ENCODE results near the gene COBLL1.

COBLL1 gene

GRCh38 chr2:164705412-164706167 is 136.0 kb downstream of the COBLL1 start:
- no peak for FAIRE-seq

- FAIRE-seq = no peak
Observed at GRCh38 chr2:164703915-164704706, 137.5 kb downstream of the COBLL1 start.

GRCh38 chr2:164701565-164701964 is 140.1 kb downstream of the COBLL1 start:
- no peak for FAIRE-seq

- peak; percentile 91 for FAIRE-seq
Observed at GRCh38 chr2:164700390-164700789, 141.2 kb downstream of the COBLL1 start.

- peak; percentile 97 for FAIRE-seq
Observed at GRCh38 chr2:164697688-164698461, 143.7 kb downstream of the COBLL1 start.

- FAIRE-seq = no peak
Observed at GRCh38 chr2:164696634-164697033, 145.0 kb downstream of the COBLL1 start.

- no peak for FAIRE-seq
Observed at GRCh38 chr2:164694275-164694695, 147.3 kb downstream of the COBLL1 start.

- FAIRE-seq = peak; percentile 73
Observed at GRCh38 chr2:164693834-164694233, 147.8 kb downstream of the COBLL1 start.

- peak; percentile 64 for FAIRE-seq
Observed at GRCh38 chr2:164693390-164693789, 148.2 kb downstream of the COBLL1 start.

GRCh38 chr2:164692958-164693357 is 148.7 kb downstream of the COBLL1 start:
- peak; percentile 5 for FAIRE-seq

- FAIRE-seq = no peak
Observed at GRCh38 chr2:164692114-164692513, 149.5 kb downstream of the COBLL1 start.

- no peak for FAIRE-seq
Observed at GRCh38 chr2:164691346-164691887, 150.2 kb downstream of the COBLL1 start.

GRCh38 chr2:164690361-164690760 is 151.3 kb downstream of the COBLL1 start:
- no peak for FAIRE-seq

GRCh38 chr2:164688896-164689419 is 152.7 kb downstream of the COBLL1 start:
- peak; percentile 81 for FAIRE-seq

GRCh38 chr2:164681009-164681408 is 160.6 kb downstream of the COBLL1 start:
- no peak for FAIRE-seq

GRCh38 chr2:164678631-164679149 is 162.9 kb downstream of the COBLL1 start:
- FAIRE-seq = no peak

- no peak for FAIRE-seq
Observed at GRCh38 chr2:164677733-164678132, 163.9 kb downstream of the COBLL1 start.

- no peak for FAIRE-seq
Observed at GRCh38 chr2:164677271-164677670, 164.4 kb downstream of the COBLL1 start.

- no peak for FAIRE-seq
Observed at GRCh38 chr2:164675687-164676086, 165.9 kb downstream of the COBLL1 start.

- no peak for FAIRE-seq
Observed at GRCh38 chr2:164675027-164675426, 166.6 kb downstream of the COBLL1 start.

GRCh38 chr2:164671664-164672396 is 169.8 kb downstream of the COBLL1 start:
- no peak for FAIRE-seq

GRCh38 chr2:164669291-164669690 is 172.3 kb downstream of the COBLL1 start:
- no peak for FAIRE-seq

Data from islet of Langerhans (tissue), 1 donor.